Bone marrow (tissue), 2 donors: ENCODE measurements around the gene RETN.
A peak's percentile ranks its signal among the peaks of the same experiment; 100 is the strongest.

Experiments
- DNase-seq, 2 donors: peaks; one replicate each; lab custom pipeline; 2025; lab: John Stamatoyannopoulos, UW

The RETN gene

GRCh38 chr19:7705387-7706187, 36.7 kb downstream of the RETN start:
- peak; percentile 57 to 61 for DNase-seq

GRCh38 chr19:7706188-7706954, 37.5 kb downstream of the RETN start:
- DNase-seq: no peak

DNA sequence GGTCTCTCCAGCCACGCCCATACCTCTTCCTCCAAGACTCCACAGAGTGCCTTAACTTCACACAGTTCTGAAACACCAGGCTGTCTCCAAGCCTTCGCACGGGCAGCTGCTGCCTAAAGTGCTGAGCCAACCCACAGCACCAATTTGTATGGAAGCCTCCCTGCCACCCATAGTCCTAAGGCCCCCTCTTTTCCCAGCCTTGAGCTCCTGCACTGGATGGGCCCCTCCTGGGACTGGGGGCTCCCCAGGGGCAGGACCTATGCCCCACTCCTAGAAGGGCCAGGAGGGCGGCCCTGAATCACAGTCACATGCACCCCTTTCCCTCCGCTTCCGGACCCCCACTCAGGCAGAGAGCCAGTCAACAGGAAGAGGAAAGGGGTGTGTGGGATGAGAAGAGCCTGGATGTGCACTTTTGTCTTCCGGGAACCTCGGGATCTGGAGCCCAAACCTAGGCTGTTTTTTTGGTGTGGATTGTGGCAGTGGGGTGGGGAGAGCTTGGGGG, 38.2 kb downstream of the RETN start:
- no peak for DNase-seq

DNA sequence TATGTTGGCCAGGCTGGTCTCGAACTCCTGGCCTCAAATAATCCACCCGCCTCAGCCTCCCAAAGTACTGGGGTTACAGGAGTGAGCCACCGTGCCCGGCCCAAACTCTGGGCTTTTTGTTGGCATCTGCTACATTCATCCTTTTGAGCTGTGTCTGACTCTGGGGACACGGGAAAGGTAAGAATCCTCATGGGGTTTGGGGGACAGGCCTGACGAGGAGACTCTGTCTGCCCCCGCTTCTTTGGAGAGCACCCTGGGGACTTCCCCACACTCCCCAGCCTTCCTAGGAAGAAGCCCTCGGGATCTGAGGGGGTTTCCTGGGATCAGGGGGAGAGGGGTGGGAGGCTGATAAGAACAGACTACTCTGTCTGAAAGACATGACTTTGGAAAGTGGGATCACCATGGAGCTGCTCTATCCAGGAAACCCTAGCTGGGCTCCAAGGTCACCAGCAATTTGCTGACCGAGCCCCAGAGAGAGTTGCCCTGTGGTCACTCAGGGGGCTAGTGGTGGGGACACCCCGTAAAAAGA, 41.1 kb downstream of the RETN start:
- no peak for DNase-seq

DNA sequence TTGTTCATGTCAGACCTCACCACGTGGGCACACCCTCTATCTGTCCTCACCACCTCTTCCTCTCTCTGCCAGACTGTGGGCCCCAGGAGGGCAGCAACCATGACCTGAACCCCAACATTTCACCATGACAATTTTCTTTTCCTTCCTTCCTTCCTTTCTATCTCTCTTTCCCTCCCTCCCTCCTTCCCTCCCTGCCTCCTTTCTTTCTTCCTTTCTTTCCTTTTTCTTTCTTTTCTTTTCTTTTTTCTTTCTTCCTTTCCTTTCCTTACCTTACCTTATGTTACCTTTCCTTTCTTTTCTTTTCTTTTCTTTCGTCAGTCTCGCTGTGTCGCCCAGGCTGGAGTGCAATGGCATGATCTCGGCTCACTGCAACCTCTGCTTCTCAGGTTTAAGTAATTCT, 41.8 kb downstream of the RETN start:
- no peak for DNase-seq

DNA sequence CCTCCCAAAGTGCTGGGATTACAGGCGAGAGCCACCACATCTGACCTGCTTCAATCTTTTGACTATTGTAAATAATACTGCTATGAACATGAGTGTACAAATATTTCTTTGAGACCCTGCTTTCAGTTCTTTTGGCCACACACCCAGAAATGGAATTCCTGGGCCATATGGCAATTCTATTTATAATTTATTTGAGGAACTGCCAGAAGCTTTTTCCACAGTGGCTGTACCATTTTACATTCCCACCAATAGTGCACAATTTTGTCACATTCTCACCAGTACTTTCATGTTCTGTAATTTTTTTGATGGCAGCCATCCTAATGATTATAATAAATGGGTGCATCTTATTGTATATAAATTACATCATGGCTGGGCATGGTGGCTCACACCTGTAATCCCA, 46.8 kb downstream of the RETN start:
- DNase-seq: no peak

- no peak for DNase-seq
These were observed 47.9 kb downstream of the RETN start for GRCh38 chr19:7716762-7717161.

DNA sequence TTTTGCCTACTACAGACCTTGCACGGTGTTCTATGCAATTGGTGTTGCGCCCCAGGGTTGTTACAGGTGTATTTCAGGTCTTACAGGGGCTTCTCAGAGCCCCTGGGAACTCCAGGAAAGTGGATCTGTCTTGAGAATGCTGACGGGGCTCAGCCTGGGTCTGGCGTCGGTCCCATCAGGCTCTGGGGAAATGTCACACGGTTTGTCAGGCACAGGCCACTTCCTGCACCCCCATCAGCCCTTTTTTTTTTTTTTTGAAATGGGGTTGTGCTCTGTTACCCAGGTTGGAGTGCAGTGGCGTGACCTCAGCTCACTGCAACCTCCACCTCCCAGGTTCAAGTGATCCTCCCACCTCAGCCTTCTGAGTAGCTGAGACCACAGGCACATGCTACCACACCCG, 49.8 kb downstream of the RETN start:
- DNase-seq: no peak
